ENCODE results near the gene XXYLT1. TPM values are rescaled to one million over a fixed set of nuclear protein-coding genes. Genes with fewer than 3 reads are reported as not detected.
"Not testable (repeated sequence)": the region's sequence is repeated elsewhere in the genome, so short reads cannot be mapped to it uniquely, and the experiment has no call there.

XXYLT1 gene
- polyA plus RNA-seq, 6 donors from 2014 or later, result 1.7 to 3.7 (median 3.6) TPM; not detected in 1

- peak; percentile 30 to 55 for ATAC-seq (ENCODE audit: low read depth in 2 of 2)
- no peak overlapping the region for H3K4me3 Mint-ChIP-seq
- peaks cover 4 to 5% (median 4%) of the 10 kb centered on the region in 3 donors for H3K4me1 Mint-ChIP-seq
- no peak overlapping the region for H3K27ac Mint-ChIP-seq
- H3K9me3 Mint-ChIP-seq, result peaks cover 0 to 2% (median 0%) of the 10 kb centered on the region in 7 donors
- peaks cover 0 to 17% (median 0%) of the 10 kb centered on the region in 3 donors for H3K27me3 Mint-ChIP-seq
- DNase-seq, result no peak
- H3K36me3 Mint-ChIP-seq, result no peaks in the 10 kb centered on the region
Observed at GRCh38 chr3:195042743-195043606, 228.0 kb downstream of the XXYLT1 start.

- Mint-ChIP-seq H3K36me3 (no peaks in the 10 kb centered on the region), H3K4me3 (no peak overlapping the region), H3K4me1 (peaks cover 4 to 5% (median 4%) of the 10 kb centered on the region in 3 donors), H3K27ac (no peak overlapping the region), H3K9me3 (peaks cover 0 to 5% (median 0%) of the 10 kb centered on the region in 7 donors), H3K27me3 (peaks cover 0 to 19% (median 0%) of the 10 kb centered on the region in 3 donors)
- no peak for ATAC-seq (ENCODE audit: low read depth in 2 of 2)
- no peak for DNase-seq
Observed at GRCh38 chr3:195041871-195042742, 228.9 kb downstream of the XXYLT1 start.

GRCh38 chr3:195040773-195041520, 230.0 kb downstream of the XXYLT1 start:
- peaks cover 0 to 19% (median 0%) of the 10 kb centered on the region in 3 donors for H3K27me3 Mint-ChIP-seq
- ATAC-seq (ENCODE audit: low read depth in 2 of 2), result no peak
- H3K9me3 Mint-ChIP-seq, result peaks cover 0 to 3% (median 0%) of the 10 kb centered on the region in 7 donors
- H3K4me3 Mint-ChIP-seq, result no peak overlapping the region
- H3K4me1 Mint-ChIP-seq, result peaks cover 4 to 5% (median 4%) of the 10 kb centered on the region in 3 donors
- DNase-seq, result no peak
- no peaks in the 10 kb centered on the region for H3K36me3 Mint-ChIP-seq
- peak overlapping the region in 1 of 6 donors; percentile 54 for H3K27ac Mint-ChIP-seq

DNA sequence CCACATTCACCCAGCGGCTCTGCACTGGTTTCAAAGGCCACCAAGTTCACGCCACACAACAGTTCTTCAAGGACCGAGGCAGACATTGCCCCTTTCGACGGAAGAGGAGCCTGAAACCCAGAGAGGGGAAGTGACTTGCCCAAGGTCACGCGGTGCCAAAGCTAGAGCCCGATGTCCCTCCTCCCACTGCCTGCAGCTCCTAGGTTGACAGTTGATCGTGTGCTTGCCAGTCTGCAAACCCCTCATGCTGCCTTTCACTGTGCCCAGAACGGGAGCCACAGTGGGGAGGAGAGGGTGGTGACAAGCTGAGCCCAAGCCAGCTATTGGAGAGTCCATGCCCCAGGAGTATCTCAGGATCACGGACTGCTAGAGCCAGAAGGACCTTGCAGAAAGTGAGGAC, 230.9 kb downstream of the XXYLT1 start:
- H3K36me3 Mint-ChIP-seq, result no peaks in the 10 kb centered on the region
- H3K4me1 Mint-ChIP-seq, result peaks cover 4 to 5% (median 4%) of the 10 kb centered on the region in 3 donors
- ATAC-seq (ENCODE audit: low read depth in 2 of 2) (peak in 1 of 2 donors; percentile 38), DNase-seq (no peak)
- peak overlapping the region in 1 of 6 donors; percentile 39 for H3K27ac Mint-ChIP-seq
- peaks cover 0 to 3% (median 0%) of the 10 kb centered on the region in 7 donors for H3K9me3 Mint-ChIP-seq
- H3K4me3 Mint-ChIP-seq, result no peak overlapping the region
- H3K27me3 Mint-ChIP-seq, result peaks cover 0 to 19% (median 0%) of the 10 kb centered on the region in 3 donors

DNA sequence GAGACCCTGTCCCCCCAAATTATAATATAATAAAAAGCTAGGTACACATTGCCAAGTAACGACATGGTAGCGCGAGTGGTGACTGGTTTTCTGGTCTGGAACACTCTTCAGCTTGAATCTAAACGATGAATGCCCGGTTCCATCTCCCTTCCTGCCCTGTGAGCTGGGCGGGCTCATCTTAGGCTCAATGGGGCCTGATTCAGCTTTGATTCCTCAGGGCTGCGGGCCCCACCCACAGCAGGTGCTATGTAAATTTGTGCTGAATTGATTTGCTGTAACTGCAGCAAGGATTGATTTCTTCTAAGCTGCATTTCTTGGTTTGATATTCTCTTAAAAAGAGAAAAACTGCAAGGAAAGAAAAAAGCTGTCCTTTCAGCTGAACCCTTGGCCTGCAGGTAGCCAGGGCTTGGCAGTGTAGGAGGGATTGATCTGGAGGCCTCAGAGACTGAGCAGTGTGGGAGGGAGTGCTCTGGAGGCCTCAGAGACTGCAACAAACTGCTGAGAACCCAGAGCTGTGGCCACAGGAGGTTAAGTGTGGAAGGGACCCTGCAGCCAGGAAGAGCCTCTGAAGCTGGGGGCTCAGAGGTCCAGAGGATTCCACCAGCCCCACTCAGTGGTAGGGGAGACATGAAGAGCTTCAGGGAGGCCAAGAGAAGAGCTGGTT, 231.6 kb downstream of the XXYLT1 start:
- peak overlapping the region in 1 of 6 donors; percentile 83 for H3K27ac Mint-ChIP-seq
- peak overlapping the region in 1 of 8 donors; percentile 10 for H3K4me3 Mint-ChIP-seq
- no peaks in the 10 kb centered on the region for H3K36me3 Mint-ChIP-seq

DNA sequence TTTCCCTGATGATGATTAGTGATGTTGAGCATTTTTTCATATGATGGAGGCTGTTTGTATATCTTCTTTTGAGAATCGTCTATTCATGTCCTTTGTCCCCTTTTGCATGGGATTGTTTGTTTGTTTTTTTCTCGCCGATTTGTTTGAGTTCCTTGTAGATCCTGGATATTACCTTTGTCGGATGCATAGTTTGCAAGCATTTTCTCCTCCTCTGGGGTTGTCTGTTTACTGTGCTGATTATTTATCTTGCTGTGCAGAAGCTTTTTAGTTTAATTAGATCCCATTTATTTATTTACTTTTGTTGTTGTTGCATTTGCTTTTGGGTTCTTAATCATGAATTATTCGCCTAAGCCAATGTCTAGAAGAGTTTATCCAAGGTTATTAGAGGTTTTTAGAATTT, 232.8 kb downstream of the XXYLT1 start:
- Mint-ChIP-seq H3K9me3 (peaks cover 0 to 3% (median 0%) of the 10 kb centered on the region in 7 donors), H3K27me3 (peaks cover 0 to 7% (median 0%) of the 10 kb centered on the region in 3 donors), H3K4me1 (peaks cover 9 to 15% (median 15%) of the 10 kb centered on the region in 3 donors), H3K36me3 (no peaks in the 10 kb centered on the region), H3K27ac (no peak overlapping the region), H3K4me3 (no peak overlapping the region)
- ATAC-seq (ENCODE audit: low read depth in 2 of 2) (no peak), DNase-seq (no peak)

More for the DNA sequence above, 231.6 kb downstream of the XXYLT1 start:
- DNase-seq (no peak), ATAC-seq (ENCODE audit: low read depth in 2 of 2) (no peak)
- Mint-ChIP-seq H3K9me3 (peaks cover 0 to 3% (median 0%) of the 10 kb centered on the region in 7 donors), H3K4me1 (peaks cover 4 to 5% (median 4%) of the 10 kb centered on the region in 3 donors), H3K27me3 (peaks cover 0 to 13% (median 0%) of the 10 kb centered on the region in 3 donors)

DNA sequence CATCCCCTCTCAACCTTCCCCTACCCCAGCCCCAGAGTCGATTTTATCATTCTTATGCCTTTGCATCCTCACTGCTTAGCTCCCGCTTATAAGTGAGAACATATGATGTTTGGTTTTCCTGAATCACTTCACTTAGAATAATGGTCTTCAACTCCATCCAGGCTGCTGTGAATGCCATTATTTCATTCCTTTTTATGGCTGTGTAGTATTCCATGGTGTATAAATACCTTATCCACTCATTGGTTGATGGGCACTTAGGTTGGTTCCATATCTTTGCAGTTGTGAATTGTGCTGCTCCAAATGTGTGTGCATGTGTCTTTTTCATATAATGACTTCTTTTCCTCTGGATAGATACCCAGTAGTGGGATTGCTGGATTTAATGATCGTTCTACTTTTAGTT, 233.4 kb downstream of the XXYLT1 start:
- not testable (repeated sequence) for H3K9me3 Mint-ChIP-seq; H3K4me3 Mint-ChIP-seq; DNase-seq; H3K27me3 Mint-ChIP-seq; ATAC-seq (ENCODE audit: low read depth in 2 of 2); H3K36me3 Mint-ChIP-seq
- Mint-ChIP-seq H3K4me1 (peaks cover 9 to 18% (median 17%) of the 10 kb centered on the region in 3 donors), H3K27ac (peak overlapping the region in 1 of 6 donors; percentile 41)

GRCh38 chr3:195036974-195037373, 234.0 kb downstream of the XXYLT1 start:
- DNase-seq, result no peak
- Mint-ChIP-seq H3K27me3 (peaks cover 0 to 7% (median 0%) of the 10 kb centered on the region in 3 donors), H3K27ac (no peak overlapping the region), H3K4me3 (no peak overlapping the region), H3K9me3 (peaks cover 0 to 3% (median 0%) of the 10 kb centered on the region in 7 donors), H3K4me1 (peaks cover 9 to 18% (median 17%) of the 10 kb centered on the region in 3 donors), H3K36me3 (no peaks in the 10 kb centered on the region)
- ATAC-seq (ENCODE audit: low read depth in 2 of 2), result no peak

DNA sequence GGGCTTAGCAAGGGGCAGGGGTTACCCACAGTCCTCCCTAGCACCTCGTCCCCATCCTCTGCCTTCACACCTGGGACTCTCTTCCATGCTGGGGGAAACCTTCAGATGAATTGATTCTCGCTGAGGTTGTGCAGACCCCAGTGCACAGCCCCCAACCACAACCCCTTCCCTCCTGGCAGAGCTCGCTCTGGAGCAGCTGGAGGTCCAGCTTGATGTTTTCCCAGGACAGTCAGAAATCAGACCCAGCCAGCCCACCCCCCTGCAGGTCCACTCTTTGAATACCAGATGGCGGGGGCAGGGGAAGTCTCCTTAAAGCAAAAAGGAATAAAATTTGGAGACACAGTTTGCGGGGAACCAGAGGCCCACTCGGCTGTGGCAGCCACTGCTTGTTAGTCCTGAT, 234.4 kb downstream of the XXYLT1 start:
- Mint-ChIP-seq H3K27ac (peak overlapping the region in 1 of 6 donors; percentile 8), H3K27me3 (peaks cover 0 to 7% (median 0%) of the 10 kb centered on the region in 3 donors), H3K4me1 (peaks cover 9 to 18% (median 17%) of the 10 kb centered on the region in 3 donors), H3K9me3 (peaks cover 0 to 3% (median 0%) of the 10 kb centered on the region in 7 donors), H3K36me3 (no peaks in the 10 kb centered on the region), H3K4me3 (no peak overlapping the region)
- DNase-seq (no peak), ATAC-seq (ENCODE audit: low read depth in 2 of 2) (no peak)

GRCh38 chr3:195036203-195036505, 234.8 kb downstream of the XXYLT1 start:
- no peak overlapping the region for H3K4me3 Mint-ChIP-seq
- H3K27ac Mint-ChIP-seq, result peak overlapping the region in 2 of 6 donors; percentile 8 to 49
- no peak for ATAC-seq (ENCODE audit: low read depth in 2 of 2)
- peaks cover 0 to 3% (median 0%) of the 10 kb centered on the region in 7 donors for H3K9me3 Mint-ChIP-seq
- H3K4me1 Mint-ChIP-seq, result peaks cover 9 to 18% (median 17%) of the 10 kb centered on the region in 3 donors
- DNase-seq, result no peak
- no peaks in the 10 kb centered on the region for H3K36me3 Mint-ChIP-seq
- H3K27me3 Mint-ChIP-seq, result peaks cover 0 to 7% (median 0%) of the 10 kb centered on the region in 3 donors

- no peaks in the 10 kb centered on the region for H3K36me3 Mint-ChIP-seq
- DNase-seq, result no peak
- H3K9me3 Mint-ChIP-seq, result peaks cover 0 to 3% (median 0%) of the 10 kb centered on the region in 7 donors
- peaks cover 0 to 7% (median 0%) of the 10 kb centered on the region in 3 donors for H3K27me3 Mint-ChIP-seq
- no peak overlapping the region for H3K4me3 Mint-ChIP-seq
- H3K27ac Mint-ChIP-seq, result no peak overlapping the region
- no peak for ATAC-seq (ENCODE audit: low read depth in 2 of 2)
- H3K4me1 Mint-ChIP-seq, result peaks cover 9 to 18% (median 17%) of the 10 kb centered on the region in 3 donors
Observed at GRCh38 chr3:195035345-195036202, 235.4 kb downstream of the XXYLT1 start.
